Left renal cortex interstitium (tissue), 4 donors: ENCODE measurements around the gene PDLIM4. TPM values are rescaled to one million over a fixed set of nuclear protein-coding genes. Genes with fewer than 3 reads are reported as not detected.

Experiments used
- DNase-seq, 4 donors: peaks; one replicate each; pipeline ENCODE4 v3.0.0-alpha.2; 2013; ENCODE audit warnings: low read depth in 4 of 4, low spot score in 2 of 4, missing footprints in 1 of 4
- polyA plus RNA-seq, 4 donors: library from polyadenylated mRNA; unstranded; fragments of 120-200 nt; gene quantifications; one replicate each; pipeline ENCODE4 v1.2.1, GENCODE V29; 2013; ENCODE audit not compliant: insufficient read length in 4 of 4

Gene PDLIM4
- polyA plus RNA-seq = 10 to 100 TPM; 12.5 to 21.7 (median 16.3) TPM

GRCh38 chr5:132257131-132258101 lies at the start of gene PDLIM4:
PDLIM4 (plus strand) TSS chr5:132257696; CDS start chr5:132257735, 39 bp downstream.
- no peak for DNase-seq

GRCh38 chr5:132207778-132208177 lies 49.7 kb upstream of the PDLIM4 start:
- no peak for DNase-seq

- no peak for DNase-seq
Measured at GRCh38 chr5:132209131-132209530, 48.4 kb upstream of the PDLIM4 start.

GRCh38 chr5:132209901-132210545 lies 47.5 kb upstream of the PDLIM4 start:
- no peak for DNase-seq

GRCh38 chr5:132210944-132211343 lies 46.6 kb upstream of the PDLIM4 start:
- DNase-seq = no peak

- DNase-seq = no peak
Measured at GRCh38 chr5:132211787-132212186, 45.7 kb upstream of the PDLIM4 start.

- DNase-seq = no peak
Measured at GRCh38 chr5:132213666-132214065, 43.8 kb upstream of the PDLIM4 start.

- no peak for DNase-seq
Measured at GRCh38 chr5:132214491-132214890, 43.0 kb upstream of the PDLIM4 start.

GRCh38 chr5:132215329-132215728 lies 42.2 kb upstream of the PDLIM4 start:
- DNase-seq = no peak

- DNase-seq = no peak
Measured at GRCh38 chr5:132218321-132218720, 39.2 kb upstream of the PDLIM4 start.

GRCh38 chr5:132219289-132219970 lies 38.1 kb upstream of the PDLIM4 start:
- no peak for DNase-seq

GRCh38 chr5:132219981-132220380 lies 37.5 kb upstream of the PDLIM4 start:
- no peak for DNase-seq

GRCh38 chr5:132220491-132220890 lies 37.0 kb upstream of the PDLIM4 start:
- no peak for DNase-seq

GRCh38 chr5:132221781-132222648 lies 35.5 kb upstream of the PDLIM4 start:
- no peak for DNase-seq

GRCh38 chr5:132222649-132223038 lies 34.9 kb upstream of the PDLIM4 start:
- DNase-seq = no peak

GRCh38 chr5:132223861-132224260 lies 33.6 kb upstream of the PDLIM4 start:
- DNase-seq = no peak

- no peak for DNase-seq
Measured at GRCh38 chr5:132224716-132225115, 32.8 kb upstream of the PDLIM4 start.

GRCh38 chr5:132225165-132226032 lies 32.1 kb upstream of the PDLIM4 start:
- no peak for DNase-seq

- no peak for DNase-seq
Measured at GRCh38 chr5:132226516-132227234, 30.8 kb upstream of the PDLIM4 start.
